ENCODE results near the gene RPGR.

Gene RPGR

GRCh38 chrX:38276089-38276488 is 51.2 kb downstream of the RPGR start:
- intact Hi-C loops (cut with DNase I), result no loop called here
- no peak for DNase-seq

DNA sequence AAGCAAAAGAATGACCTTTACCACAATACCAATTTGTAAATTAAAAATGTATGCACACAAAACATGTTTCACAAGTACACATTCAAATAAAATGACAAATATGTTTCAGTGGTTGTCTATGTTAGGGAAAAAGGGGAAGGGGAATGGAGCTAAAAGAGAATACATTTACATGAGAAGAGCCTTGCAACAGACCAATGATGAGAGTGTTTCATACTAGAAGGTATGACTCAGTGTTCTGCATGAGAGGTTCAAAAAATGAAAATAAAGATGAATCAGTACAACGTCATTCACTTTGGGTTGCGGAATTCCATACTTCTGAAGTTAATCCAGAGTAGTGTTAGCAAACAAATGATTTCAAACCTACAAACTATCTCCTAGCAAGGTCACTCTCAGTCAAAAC is 51.7 kb downstream of the RPGR start:
- intact Hi-C loops (cut with DNase I), result no loop called here
- no peak for DNase-seq

DNA sequence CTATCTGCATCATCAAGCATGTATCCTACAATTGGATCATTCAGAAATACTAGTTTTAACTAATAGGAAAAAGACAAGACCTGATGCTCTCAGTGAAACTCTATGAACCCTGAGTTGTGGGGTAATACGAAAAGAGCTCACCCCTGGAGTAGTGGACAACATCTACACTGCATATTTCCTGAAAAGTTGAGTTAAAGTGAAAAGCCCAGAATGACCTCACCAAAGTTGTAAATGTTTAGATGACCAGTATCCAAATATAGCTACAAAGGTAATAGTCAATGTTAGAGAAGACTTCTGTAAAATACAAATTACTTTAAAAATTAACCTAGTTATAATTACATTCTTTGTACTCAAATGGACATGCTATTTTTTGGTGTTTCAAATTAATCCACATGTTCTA is 53.9 kb downstream of the RPGR start:
- intact Hi-C loops (cut with DNase I), result no loop called here
- DNase-seq, result no peak

DNA sequence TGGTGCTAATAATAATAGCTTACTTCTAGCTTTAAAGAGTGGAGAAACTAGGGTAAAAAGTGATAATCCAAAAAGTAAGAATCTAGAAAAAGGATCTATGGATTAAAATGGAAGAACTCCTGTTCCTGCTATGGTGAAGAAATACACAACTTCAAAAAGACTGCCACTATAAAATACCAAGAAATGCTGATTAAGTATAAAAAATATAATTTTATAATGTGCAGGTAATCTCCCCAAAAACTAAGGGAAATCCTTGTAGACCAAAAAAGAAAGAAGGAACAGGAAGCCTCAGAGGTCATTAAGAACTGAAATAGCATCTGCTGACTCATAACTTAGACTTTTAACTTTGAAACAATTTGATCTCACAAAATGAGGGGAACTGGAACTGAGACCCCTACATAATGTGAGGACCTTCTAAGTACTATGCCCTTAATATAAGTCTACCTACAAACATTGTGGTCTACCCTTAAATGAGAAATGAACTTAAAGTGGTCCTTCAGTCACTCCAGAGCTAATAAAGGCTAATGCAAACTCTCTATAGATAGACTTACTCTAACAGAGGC is 56.1 kb downstream of the RPGR start:
- intact Hi-C loops (cut with DNase I), result no loop called here

DNA sequence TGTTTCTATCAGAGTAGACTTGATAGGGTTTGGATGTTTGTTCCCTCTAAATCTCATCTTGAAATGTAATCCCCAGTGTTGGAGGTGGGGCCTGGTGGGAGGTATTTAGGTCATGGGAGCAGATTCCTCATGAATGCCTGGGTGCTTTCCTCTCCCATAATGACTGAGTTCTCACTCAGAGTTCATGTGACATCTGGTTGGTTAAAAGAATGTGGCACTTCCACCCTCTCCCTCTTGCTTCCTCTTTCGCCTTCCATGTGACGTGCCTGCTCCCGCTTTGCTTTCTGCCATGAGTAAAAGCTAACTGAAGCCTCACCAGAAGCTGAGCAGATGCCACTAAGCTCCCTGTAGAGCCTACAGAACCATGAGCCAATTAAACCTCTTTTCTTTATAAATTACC is 59.3 kb downstream of the RPGR start:
- no peak for DNase-seq
- intact Hi-C loops (cut with DNase I), result no loop called here

More for the DNA sequence above, 56.1 kb downstream of the RPGR start:
- DNase-seq, result no peak

DNA sequence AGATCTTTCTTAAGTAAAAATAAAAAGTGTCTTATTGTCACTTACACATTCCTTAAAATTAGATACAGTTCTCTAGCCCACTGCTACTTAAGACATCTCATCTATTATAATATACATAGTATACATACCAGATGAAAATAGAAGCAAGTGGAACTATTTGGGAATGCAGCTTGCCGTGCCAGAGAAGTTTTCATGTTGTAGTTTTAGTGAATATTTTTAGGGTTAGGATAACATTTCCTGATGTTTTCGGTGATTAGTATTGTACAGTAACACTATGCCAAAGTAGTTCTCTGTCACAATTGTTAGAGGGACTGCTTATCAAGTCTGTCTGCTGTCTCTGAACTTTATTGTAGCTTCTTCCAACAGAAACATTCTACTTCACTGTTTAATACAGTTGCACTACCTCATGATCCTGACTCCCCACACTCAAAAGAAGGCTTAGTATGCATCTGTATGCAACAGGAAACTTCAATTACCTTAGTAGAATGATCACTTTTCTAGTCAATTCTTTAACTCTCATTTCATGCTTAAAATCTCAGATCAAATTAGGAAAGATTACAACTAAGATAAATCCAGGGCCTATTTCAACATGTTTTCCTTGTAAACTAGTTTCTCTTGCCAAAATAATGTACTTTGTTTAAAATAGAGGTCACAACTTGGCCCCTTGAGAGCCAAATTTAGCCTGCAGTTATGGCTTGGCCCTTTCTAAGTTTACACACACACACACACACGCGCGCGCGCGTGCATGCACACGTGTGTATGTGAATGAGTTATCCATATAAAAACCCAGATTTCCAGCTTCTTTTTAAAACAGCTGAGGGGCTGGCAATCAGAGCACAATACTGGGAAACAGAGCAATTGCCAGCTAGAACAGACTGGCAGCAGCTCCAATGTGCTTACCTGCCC is 64.3 kb downstream of the RPGR start:
- DNase-seq, result no peak
- intact Hi-C loops (cut with DNase I), result no loop called here

DNA sequence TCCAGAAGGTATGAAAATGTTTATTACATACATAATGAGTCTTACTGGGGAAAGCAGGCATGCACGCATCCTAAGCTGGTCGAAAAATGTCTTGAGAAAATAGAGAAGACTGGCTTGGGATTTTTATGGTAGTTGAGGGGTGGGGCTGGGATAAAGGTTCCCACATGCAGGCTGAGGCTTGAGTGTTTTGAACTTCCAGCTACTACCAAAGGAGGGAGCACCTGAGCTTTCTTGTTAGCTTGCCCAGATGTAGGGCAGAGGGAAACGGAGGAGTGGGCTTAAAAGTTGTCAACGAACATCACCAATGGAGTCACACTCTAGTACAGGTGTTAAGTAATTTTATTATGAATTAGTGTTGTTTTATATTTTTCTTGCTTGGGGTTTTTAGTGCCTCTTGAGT is 67.1 kb downstream of the RPGR start:
- intact Hi-C loops (cut with DNase I), result no loop called here
- DNase-seq, result no peak

- DNase-seq, result no peak
- intact Hi-C loops (cut with DNase I), result no loop called here
Observed at GRCh38 chrX:38256019-38256418, 71.3 kb downstream of the RPGR start.

- DNase-seq, result no peak
- intact Hi-C loops (cut with DNase I), result no loop called here
Observed at GRCh38 chrX:38249965-38250364, 77.3 kb downstream of the RPGR start.

DNA sequence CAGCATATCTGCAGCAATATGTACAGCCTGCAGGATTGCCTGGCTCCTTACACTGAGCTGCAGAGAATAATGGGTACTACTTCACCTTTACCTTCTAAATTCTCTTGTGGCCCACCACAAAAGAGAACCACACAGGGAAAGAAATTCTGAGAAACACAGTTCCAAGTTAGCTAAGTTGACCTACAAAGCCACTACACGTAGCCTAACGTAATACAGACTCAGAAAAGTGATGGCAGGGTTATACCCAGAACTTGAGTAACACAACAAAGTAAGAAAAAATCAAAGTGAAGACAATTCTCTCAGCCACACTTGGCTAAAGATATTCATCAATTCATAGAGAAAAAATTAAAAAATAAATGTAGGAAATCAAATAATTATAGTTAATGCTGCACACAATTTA is 80.3 kb downstream of the RPGR start:
- intact Hi-C loops (cut with DNase I), result no loop called here
- no peak for DNase-seq

- intact Hi-C loops (cut with DNase I), result no loop called here
- no peak for DNase-seq
Observed at GRCh38 chrX:38240541-38240940, 86.8 kb downstream of the RPGR start.

DNA sequence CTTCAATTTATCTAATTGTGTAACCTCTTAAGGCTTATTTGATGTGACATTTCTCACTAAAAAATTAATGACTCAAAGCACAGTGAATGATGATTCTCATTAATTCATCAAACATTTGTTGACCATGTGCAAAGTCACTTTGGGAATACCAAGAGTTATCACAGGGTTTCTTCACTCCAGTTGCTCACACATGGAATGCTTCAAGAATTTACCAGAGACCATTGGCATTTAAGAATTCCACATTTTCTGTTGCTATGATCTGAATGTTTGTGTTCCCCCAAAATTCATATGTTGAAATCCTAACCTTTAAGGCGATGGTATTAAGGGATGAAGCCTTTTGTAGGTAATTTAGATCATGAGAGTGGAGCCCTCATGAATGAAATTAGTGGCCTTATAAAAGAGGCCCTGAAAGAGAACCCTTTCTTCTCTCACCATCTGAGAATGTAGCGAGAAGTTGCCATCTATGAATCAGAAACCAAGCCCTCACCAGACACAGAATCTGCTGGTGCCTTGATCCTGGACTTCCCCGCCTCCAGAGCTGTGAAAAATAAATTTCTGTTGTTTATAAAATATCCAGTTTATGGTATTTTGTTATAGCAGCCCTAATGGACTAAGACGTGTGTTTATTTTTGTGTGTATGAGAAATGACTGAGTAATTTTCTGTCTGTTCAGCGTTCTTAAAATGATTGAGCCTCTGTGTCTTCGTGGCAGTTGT is 90.3 kb downstream of the RPGR start:
- intact Hi-C loops (cut with DNase I), result no loop called here

DNA sequence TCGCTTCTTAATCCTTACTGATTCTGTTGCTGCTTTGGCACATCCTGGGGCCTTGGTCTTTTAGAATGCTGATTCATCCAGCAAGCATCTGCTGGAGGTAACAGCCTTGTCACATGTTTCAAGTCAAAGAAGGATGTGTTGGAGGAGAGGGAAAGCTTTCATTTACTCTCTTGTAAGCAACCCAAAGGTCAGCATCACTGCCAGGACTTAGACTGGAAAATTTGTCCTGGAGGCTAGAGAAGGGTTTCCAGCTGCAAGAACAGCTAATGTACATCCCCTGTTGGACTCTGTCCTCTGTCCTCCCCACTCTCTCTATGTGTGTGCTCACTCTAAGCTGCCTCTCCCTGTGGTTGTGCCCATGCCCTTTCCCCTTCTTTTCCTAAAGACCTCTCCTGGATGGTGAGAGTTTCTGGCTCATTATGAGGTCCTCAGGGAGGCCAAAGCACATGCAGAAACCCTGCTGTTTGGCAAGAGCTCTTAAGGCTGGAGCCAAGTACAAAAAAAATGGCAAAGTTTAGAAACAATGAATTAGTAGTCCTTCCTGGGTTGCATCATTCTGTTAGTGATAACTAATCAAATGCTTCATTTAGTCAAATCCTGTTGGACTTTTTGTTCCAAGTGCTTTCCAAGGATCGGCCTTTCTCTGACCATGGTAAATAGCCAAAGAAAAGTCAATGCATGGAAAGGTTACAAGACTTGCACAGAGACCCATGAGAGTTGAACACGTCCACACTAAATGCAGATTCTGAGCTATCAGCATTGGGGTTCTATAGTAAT is 93.2 kb downstream of the RPGR start:
- no peak for DNase-seq

More for the DNA sequence above, 90.3 kb downstream of the RPGR start:
- no peak for DNase-seq

GRCh38 chrX:38232079-38232686 is 95.1 kb downstream of the RPGR start:
- DNase-seq, result no peak
- intact Hi-C loops (cut with DNase I), result no loop called here

More for the DNA sequence above, 93.2 kb downstream of the RPGR start:
- intact Hi-C loops (cut with DNase I), result no loop called here

DNA sequence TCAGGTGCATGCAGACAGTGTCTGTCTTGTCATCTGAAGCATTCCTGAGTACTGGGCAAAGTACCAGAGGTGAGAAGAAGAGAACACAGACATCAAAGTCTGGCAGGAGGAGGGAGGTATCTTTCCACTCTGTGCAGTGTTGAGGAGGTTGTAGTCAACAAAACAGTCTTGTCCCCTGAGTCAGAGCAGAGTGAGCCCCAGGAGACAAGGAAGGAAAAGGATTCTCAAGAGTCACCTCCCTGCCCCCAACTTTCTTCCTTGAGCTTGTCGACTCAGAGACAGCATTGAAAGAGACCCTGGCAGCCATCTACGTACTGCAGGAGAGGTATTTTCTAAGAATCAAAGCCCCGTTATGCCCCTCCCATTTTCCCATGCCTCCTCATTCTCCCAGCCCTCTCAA is 102.2 kb downstream of the RPGR start:
- no peak for DNase-seq
- intact Hi-C loops (cut with DNase I), result no loop called here

GRCh38 chrX:38224160-38224559 is 103.1 kb downstream of the RPGR start:
- no peak for DNase-seq
- intact Hi-C loops (cut with DNase I), result no loop called here

GRCh38 chrX:38221391-38221929 is 105.8 kb downstream of the RPGR start:
- intact Hi-C loops (cut with DNase I), result no loop called here
- no peak for DNase-seq

- peak in 12 of 42 donors; percentile 3 to 39 (median 12) for DNase-seq
- intact Hi-C loops (cut with DNase I), result no loop called here
Observed at GRCh38 chrX:38220415-38221390, 106.6 kb downstream of the RPGR start, which contains the start of gene SRPX. SRPX (minus strand) TSS chrX:38220871; CDS start chrX:38220792, 79 bp downstream.
